Heart left ventricle (tissue), 16 donors: Measurements from ENCODE around the gene POGK. TPM values are rescaled to one million over a fixed set of nuclear protein-coding genes. Genes with fewer than 3 reads are reported as not detected.
"Not testable (repeated sequence)": the region's sequence is repeated elsewhere in the genome, so short reads cannot be mapped to it uniquely, and the experiment has no call there.

Source experiments
- ATAC-seq, 4 donors: fragments of 200-7000 bp; cut with Tn5 transposase; one replicate each; pipeline ENCODE4 v1.9.1; 2020 to 2022; ENCODE audit warnings: moderate library complexity in 4 of 4, mild to moderate bottlenecking in 3 of 4, moderate number of reproducible peaks in 1 of 4
- DNase-seq, 5 donors: peaks; one replicate each; pipeline ENCODE4 v3.0.0-alpha.2; 2020
- H3K27ac ChIP-seq, 12 donors: fragments of 200-600 bp; sonication (generic) in 4 of 12; one replicate each; pipeline versions ENCODE4 v1.5.0 to v1.8.0; 2016 to 2022; ENCODE audit warnings: mild to moderate bottlenecking in 2 of 12
- H3K27me3 ChIP-seq, 9 donors: fragments of 200-600 bp; sonication (generic) in 2 of 9; one replicate each; pipeline versions ENCODE4 v1.5.1 to v1.8.0; 2016 to 2022; ENCODE audit warnings: mild to moderate bottlenecking in 3 of 9
- H3K36me3 ChIP-seq, 9 donors: fragments of 200-600 bp; sonication (generic) in 2 of 9; one replicate each; pipeline versions ENCODE4 v1.5.0 to v1.8.0; 2018 to 2022; ENCODE audit warnings: mild to moderate bottlenecking in 2 of 9
- H3K4me1 ChIP-seq, 12 donors: fragments of 200-600 bp; sonication (generic) in 4 of 12; one replicate each; pipeline versions ENCODE4 v1.5.0 to v1.8.0; 2016 to 2022; ENCODE audit warnings: mild to moderate bottlenecking in 3 of 12
- H3K4me3 ChIP-seq, 12 donors: fragments of 200-600 bp; sonication (generic) in 4 of 12; one replicate each; pipeline versions ENCODE4 v1.5.0 to v1.8.0; 2017 to 2022; ENCODE audit warnings: mild to moderate bottlenecking in 9 of 12, moderate library complexity in 4 of 12
- H3K9me3 ChIP-seq, 12 donors: fragments of 200-600 bp; sonication (generic) in 4 of 12; one replicate each; pipeline versions ENCODE4 v1.5.0 to v1.8.0; 2016 to 2022; ENCODE audit warnings: mild to moderate bottlenecking in 1 of 12
- POLR2A ChIP-seq, 2 donors: fragments of 450-650 bp; IDR thresholded peaks; one replicate each; pipeline ENCODE4 v1.6.1; 2017; ENCODE audit warnings: antibody characterized with exemption in 2 of 2, mild to moderate bottlenecking in 2 of 2, moderate library complexity in 2 of 2
- WGBS, 4 donors: extraction: QIAGEN DNeasy Blood & Tissue Kit in 2 of 4; methylation state at CpG; one replicate each; pipeline versions ENCODE4 v1.1.5 to v1.1.7; 2013 to 2018; 5-methylcytosine and 5-hydroxymethylcytosine counted together
- intact Hi-C, 10 donors: fragments of 100-400 bp; cut with DNase I; formaldehyde crosslinking; loops; one replicate each; pipeline versions ENCODE4 v1.11.1 to v1.14.2; 2022
- polyA plus RNA-seq, 2 donors: library from polyadenylated mRNA; stranded (reverse); fragments of 200-250 nt; gene quantifications; one replicate each; pipeline ENCODE4 v1.2.3, GENCODE V29; 2013
- total RNA-seq, 9 donors: library from RNA; depleted of rRNA in 2 of 9; stranded (reverse); fragments of >200 nt in 2 of 9; fragmentation: NEBNext Ultra II Directional in 3 of 9; extraction: Animal tissue kit (Norgen Biotek cat#: 25700) in 3 of 9; gene quantifications; one replicate each; pipeline versions ENCODE4 v1.1.0 to v1.2.4, GENCODE V29; 2016 to 2023
- TF ChIP-seq, protein P1 (sequence below), 12 donors: fragments of 200-600 bp; sonication (generic) in 4 of 12; IDR thresholded peaks; one replicate each; pipeline versions ENCODE4 v1.5.0 to v1.8.0; 2018 to 2022; ENCODE audit warnings: antibody characterized with exemption in 12 of 12, mild to moderate bottlenecking in 5 of 12
- donor health status: ischemic (EF 13 %, LVEDD 7.1; RV severe dilation, severe dysfunction).
- donor health status: healthy with polysubstance abuse.
- donor health status: DM: no; HTN: yes; CAD: no.
- donor health status: DM: no; HTN: no; CAD: no.
- donor health status: ischemic (EF 25% LVEDD 6.9; RV normal size, moderate dysfunction).
- donor health status: ischemic (EF 25% LVEDD 5.7; RV mildly dilated, moderate dysfunction).
- donor health status: healthy.
- donor health status: DM: yes; HTN: yes; CAD: no.
- donor health status: ischemic (EF 35%, LVEDD 5.7; RV mildly dilated, moderate dysfunction).
- donor health status: nonischemic (EF 11% LVEDD 7.7; RV severe dilation, severe dysfunction).
- donor health status: DM: yes; HTN: yes; CAD: no.
- donor health status: PGD.
- donor health status: ischemic (EF 29% LVEDD 5.4; RV normal size, mild dysfunction).
- donor health status: nonischemic (EF 23%, LVEDD 6.1; RV moderate dilation, normal function).

The POGK gene
- total and polyA plus RNA-seq, 11 donors: 6.0 to 20.8 (median 14.5) TPM

DNA sequence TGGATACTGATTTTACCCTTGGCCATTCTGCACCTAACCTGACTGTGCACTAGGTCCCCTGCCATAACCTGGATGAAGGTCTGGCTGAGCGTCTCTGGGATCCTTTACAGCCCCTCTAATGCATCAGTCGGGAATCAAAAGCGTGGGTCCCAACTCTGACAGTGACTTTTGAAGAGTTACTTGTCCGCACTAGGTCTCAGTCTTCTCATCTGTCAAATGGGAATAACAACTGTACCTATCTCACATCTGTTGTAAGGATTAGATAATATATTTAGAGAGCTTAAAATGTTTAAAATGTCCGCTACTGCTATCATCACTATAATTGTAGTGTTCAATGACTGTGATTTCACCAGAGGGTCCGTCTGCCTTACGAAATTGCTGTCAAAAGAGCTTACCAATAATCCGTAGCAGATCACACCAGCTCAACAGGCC lies 36.0 kb downstream of the POGK start:
- Histone ChIP-seq H3K4me1 (peaks cover 0 to 36% (median 20%) of the 10 kb centered on the region in 12 donors), H3K27me3 (no peaks in the 10 kb centered on the region), H3K4me3 (peak overlapping the region; percentile 75 to 100 (median 86)), H3K9me3 (no peaks in the 10 kb centered on the region), H3K36me3 (no peaks in the 10 kb centered on the region), H3K27ac (peak overlapping the region in 11 of 12 donors; percentile 85 to 96 (median 92))
- no peak for ATAC-seq
- intact Hi-C loops: loop anchor here in 3 of 10 donors (5.0 to 10.0 kb wide), 4 partner anchors 33 to 349 kb away; partner anchors contain the start of genes POU2F1 (in 2 of the 3) and POGK (in 1 of the 3)
- DNase-seq: no peak
- TF ChIP-seq, protein P1, sequence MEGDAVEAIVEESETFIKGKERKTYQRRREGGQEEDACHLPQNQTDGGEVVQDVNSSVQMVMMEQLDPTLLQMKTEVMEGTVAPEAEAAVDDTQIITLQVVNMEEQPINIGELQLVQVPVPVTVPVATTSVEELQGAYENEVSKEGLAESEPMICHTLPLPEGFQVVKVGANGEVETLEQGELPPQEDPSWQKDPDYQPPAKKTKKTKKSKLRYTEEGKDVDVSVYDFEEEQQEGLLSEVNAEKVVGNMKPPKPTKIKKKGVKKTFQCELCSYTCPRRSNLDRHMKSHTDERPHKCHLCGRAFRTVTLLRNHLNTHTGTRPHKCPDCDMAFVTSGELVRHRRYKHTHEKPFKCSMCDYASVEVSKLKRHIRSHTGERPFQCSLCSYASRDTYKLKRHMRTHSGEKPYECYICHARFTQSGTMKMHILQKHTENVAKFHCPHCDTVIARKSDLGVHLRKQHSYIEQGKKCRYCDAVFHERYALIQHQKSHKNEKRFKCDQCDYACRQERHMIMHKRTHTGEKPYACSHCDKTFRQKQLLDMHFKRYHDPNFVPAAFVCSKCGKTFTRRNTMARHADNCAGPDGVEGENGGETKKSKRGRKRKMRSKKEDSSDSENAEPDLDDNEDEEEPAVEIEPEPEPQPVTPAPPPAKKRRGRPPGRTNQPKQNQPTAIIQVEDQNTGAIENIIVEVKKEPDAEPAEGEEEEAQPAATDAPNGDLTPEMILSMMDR (IDR thresholded peaks at IDR 0.05): no peak
- no peak for TF ChIP-seq POLR2A (IDR thresholded peaks at IDR 0.05)
- WGBS, 4 donors: 34 to 46% (median 41%) methylated on average over 8 of the region's 8 CpGs

DNA sequence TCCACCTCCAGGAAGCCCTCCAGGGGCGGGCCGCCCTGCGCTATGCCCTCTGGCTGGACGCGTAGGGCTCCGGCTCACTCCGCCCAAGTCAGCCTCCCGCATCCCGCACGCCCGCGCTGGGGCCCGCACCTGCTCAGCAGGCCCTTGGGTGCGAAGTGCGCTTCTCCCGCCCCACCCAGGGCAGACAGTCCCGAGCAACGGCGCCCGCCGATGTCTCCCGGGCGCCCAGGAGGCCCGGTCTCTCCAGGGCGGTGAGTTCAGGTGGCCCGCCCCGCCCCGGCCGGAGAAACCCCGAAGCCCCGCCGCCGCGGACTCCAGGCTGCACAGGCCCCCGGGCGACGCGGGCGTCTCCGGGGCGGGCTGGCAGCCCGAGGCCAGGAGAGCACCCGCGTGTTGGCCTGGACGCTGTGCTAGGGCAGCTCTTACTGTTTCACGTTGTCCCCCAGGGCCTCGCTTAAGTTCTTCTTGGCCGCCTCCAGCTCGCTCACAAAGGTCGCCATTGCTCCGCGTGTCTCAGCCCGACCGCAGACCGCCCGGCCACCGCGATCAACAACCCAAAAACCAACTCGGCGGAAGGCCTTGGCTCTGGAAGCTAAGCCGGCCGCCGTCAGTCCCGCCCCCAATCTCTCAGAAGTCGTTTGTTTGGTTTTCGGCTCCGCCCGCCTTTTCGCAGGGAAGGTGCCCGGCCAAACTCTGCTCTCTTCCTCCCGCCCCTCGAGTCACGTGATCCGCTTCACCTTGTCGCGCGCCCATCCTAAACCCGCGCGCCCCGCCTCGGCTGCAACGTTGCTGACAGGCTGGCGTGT lies 36.7 kb downstream of the POGK start, which contains the start of gene TADA1:
Gene TADA1, minus strand, starts transcription at position 531 of the 806 bp plus-strand sequence. Its CDS starts 31 bp downstream, at position 500.
- Histone ChIP-seq H3K4me1 (peaks cover 0 to 36% (median 18%) of the 10 kb centered on the region in 12 donors), H3K27ac (peak within 1 kb of the TSS; percentile 82 to 96 (median 90)), H3K36me3 (no peaks in the 10 kb centered on the region), H3K4me3 (peak within 1 kb of the TSS; percentile 75 to 100 (median 86)), H3K9me3 (no peaks in the 10 kb centered on the region), H3K27me3 (no peaks in the 10 kb centered on the region)
- DNase-seq (peak; percentile 98 to 99 (median 99)), ATAC-seq (peak; percentile 96 to 98 (median 97))
- TF ChIP-seq POLR2A (IDR thresholded peaks at IDR 0.05): peak in 1 of 2 donors; percentile 85
- TF ChIP-seq, protein P1 (IDR thresholded peaks at IDR 0.05): peak in 5 of 12 donors; percentile 26 to 47 (median 42)
- 0 to 1% (median 1%) methylated on average over 44 to 84 of the region's 84 CpGs for WGBS, 4 donors
- intact Hi-C loops: loop anchor here in 4 of 10 donors (2.0 to 10.0 kb wide), 5 partner anchors 34 to 349 kb away; partner anchors contain the start of genes POGK (in 3 of the 4) and POU2F1 (in 2 of the 4)

GRCh38 chr1:166876540-166876838 lies 37.2 kb downstream of the POGK start:
- H3K27ac ChIP-seq: peak overlapping the region in 4 of 12 donors; percentile 0 to 96 (median 55)
- no peaks in the 10 kb centered on the region for H3K27me3 ChIP-seq
- no peak for DNase-seq
- ATAC-seq: no peak
- H3K4me3 ChIP-seq: peak overlapping the region in 9 of 12 donors; percentile 75 to 100 (median 87)
- intact Hi-C loops: loop anchor here in 4 of 10 donors (2.0 to 10.0 kb wide), 5 partner anchors 34 to 348 kb away; partner anchors contain the start of genes POGK (in 3 of the 4) and POU2F1 (in 2 of the 4)
- 2 to 4% (median 3%) methylated on average over 7 of the region's 7 CpGs for WGBS, 4 donors
- H3K36me3 ChIP-seq: no peaks in the 10 kb centered on the region
- peaks cover 0 to 31% (median 17%) of the 10 kb centered on the region in 12 donors for H3K4me1 ChIP-seq
- TF ChIP-seq POLR2A (IDR thresholded peaks at IDR 0.05): no peak
- TF ChIP-seq, protein P1 (IDR thresholded peaks at IDR 0.05): peak in 5 of 12 donors; percentile 0 to 34 (median 10)
- H3K9me3 ChIP-seq: no peaks in the 10 kb centered on the region

DNA sequence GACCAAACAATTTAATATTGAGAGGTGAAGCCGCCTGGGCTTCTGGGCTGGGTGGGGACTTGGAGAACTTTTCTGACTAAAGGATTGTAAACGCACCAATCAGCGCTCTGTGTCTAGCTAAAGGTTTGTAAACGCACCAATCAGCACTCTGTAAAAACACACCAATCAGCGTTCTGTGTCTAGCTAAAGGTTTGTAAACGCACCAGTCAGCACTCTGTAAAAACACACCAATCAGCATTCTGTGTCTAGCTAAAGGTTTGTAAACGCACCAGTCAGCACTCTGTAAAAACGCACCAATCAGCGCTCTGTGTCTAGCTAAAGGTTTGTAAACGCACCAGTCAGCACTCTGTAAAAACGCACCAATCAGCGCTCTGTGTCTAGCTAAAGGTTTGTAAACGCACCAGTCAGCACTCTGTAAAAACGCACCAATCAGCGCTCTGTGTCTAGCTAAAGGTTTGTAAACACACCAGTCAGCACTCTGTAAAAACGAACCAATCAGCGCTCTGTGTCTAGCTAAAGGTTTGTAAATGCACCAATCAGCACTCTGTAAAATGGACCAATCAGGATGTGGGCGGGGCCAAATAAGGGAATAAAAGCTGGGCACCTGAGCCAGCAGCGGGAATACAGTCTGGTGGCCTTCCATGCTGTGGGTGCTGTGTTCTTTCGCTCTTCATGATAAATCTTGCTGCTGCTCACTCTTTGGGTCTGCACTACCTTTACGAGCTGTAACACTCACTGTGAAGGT lies 39.1 kb downstream of the POGK start:
- intact Hi-C loops: loop anchor here in 3 of 10 donors (5.0 to 10.0 kb wide), 4 partner anchors 36 to 346 kb away; partner anchors contain the start of genes POU2F1 (in 2 of the 3) and POGK (in 1 of the 3)
- not testable (repeated sequence) for ATAC-seq

More for the DNA sequence above, 39.1 kb downstream of the POGK start:
- not testable (repeated sequence) for DNase-seq, H3K27ac ChIP-seq, H3K4me3 ChIP-seq, H3K27me3 ChIP-seq, H3K36me3 ChIP-seq, H3K9me3 ChIP-seq
- H3K4me1 ChIP-seq: peaks cover 0 to 27% (median 15%) of the 10 kb centered on the region in 12 donors
- WGBS, 4 donors: 95 to 96% (median 96%) methylated on average over 19 to 21 of the region's 21 CpGs
